ENCODE data around the gene LPAR3. TPM values are rescaled to one million over a fixed set of nuclear protein-coding genes. Genes with fewer than 3 reads are reported as not detected.

The LPAR3 gene
- total RNA-seq, 1 experiment from 2014 or later = 0.13 TPM

- DNase-seq (ENCODE audit: low spot score) = no peak
- Histone ChIP-seq H3K4me3 (ENCODE audit: low read depth, low read length, poor library complexity, severe bottlenecking) (no peak overlapping the region), H3K27me3 (replicated peaks; ENCODE audit: insufficient read depth, low read depth, low read length, poor library complexity) (peaks cover 22% of the 10 kb centered on the region), H3K27ac (ENCODE audit: low read depth, low read length, poor library complexity, severe bottlenecking) (no peak overlapping the region), H3K4me1 (ENCODE audit: insufficient read depth, low read length, poor library complexity, severe bottlenecking) (no peaks in the 10 kb centered on the region), H3K36me3 (ENCODE audit: insufficient read depth, low read length, poor library complexity, severe bottlenecking) (no peaks in the 10 kb centered on the region), H3K9me3 (ENCODE audit: low read depth, low read length, poor library complexity, severe bottlenecking) (no peaks in the 10 kb centered on the region)
- TF ChIP-seq, protein P1, sequence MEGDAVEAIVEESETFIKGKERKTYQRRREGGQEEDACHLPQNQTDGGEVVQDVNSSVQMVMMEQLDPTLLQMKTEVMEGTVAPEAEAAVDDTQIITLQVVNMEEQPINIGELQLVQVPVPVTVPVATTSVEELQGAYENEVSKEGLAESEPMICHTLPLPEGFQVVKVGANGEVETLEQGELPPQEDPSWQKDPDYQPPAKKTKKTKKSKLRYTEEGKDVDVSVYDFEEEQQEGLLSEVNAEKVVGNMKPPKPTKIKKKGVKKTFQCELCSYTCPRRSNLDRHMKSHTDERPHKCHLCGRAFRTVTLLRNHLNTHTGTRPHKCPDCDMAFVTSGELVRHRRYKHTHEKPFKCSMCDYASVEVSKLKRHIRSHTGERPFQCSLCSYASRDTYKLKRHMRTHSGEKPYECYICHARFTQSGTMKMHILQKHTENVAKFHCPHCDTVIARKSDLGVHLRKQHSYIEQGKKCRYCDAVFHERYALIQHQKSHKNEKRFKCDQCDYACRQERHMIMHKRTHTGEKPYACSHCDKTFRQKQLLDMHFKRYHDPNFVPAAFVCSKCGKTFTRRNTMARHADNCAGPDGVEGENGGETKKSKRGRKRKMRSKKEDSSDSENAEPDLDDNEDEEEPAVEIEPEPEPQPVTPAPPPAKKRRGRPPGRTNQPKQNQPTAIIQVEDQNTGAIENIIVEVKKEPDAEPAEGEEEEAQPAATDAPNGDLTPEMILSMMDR (conservative IDR thresholded peaks at IDR 0.05; ENCODE audit: low read depth, low read length) = no peak
- no peak for TF ChIP-seq EZH2 (IDR thresholded peaks at IDR 0.05; ENCODE audit: borderline replicate concordance, low read depth, low read length, poor library complexity, severe bottlenecking)
- ChIA-PET POLR2A (ENCODE audit: low non-redundant PET) (no interaction called here), CTCF (no interaction called here)
- no TSS peak for BruUV-seq (replicated peaks)
- intact Hi-C loops (cut with micrococcal nuclease; ENCODE audit: unreplicated experiment) = no loop called here
Measured at GRCh38 chr1:84792421-84792820, 100.6 kb downstream of the LPAR3 start.

GRCh38 chr1:84789014-84789413 lies 104.0 kb downstream of the LPAR3 start:
- Histone ChIP-seq H3K27ac (ENCODE audit: low read depth, low read length, poor library complexity, severe bottlenecking) (no peak overlapping the region), H3K9me3 (ENCODE audit: low read depth, low read length, poor library complexity, severe bottlenecking) (no peaks in the 10 kb centered on the region), H3K27me3 (replicated peaks; ENCODE audit: insufficient read depth, low read depth, low read length, poor library complexity) (peaks cover 26% of the 10 kb centered on the region), H3K36me3 (ENCODE audit: insufficient read depth, low read length, poor library complexity, severe bottlenecking) (no peaks in the 10 kb centered on the region), H3K4me3 (ENCODE audit: low read depth, low read length, poor library complexity, severe bottlenecking) (no peak overlapping the region), H3K4me1 (ENCODE audit: insufficient read depth, low read length, poor library complexity, severe bottlenecking) (no peaks in the 10 kb centered on the region)
- ChIA-PET POLR2A (ENCODE audit: low non-redundant PET) (no interaction called here), CTCF (no interaction called here)
- TF ChIP-seq EZH2 (IDR thresholded peaks at IDR 0.05; ENCODE audit: borderline replicate concordance, low read depth, low read length, poor library complexity, severe bottlenecking) = no peak
- TF ChIP-seq, protein P1 (conservative IDR thresholded peaks at IDR 0.05; ENCODE audit: low read depth, low read length) = no peak
- intact Hi-C loops (cut with micrococcal nuclease; ENCODE audit: unreplicated experiment) = no loop called here
- no peak for DNase-seq (ENCODE audit: low spot score)
- BruUV-seq (replicated peaks) = no TSS peak

DNA sequence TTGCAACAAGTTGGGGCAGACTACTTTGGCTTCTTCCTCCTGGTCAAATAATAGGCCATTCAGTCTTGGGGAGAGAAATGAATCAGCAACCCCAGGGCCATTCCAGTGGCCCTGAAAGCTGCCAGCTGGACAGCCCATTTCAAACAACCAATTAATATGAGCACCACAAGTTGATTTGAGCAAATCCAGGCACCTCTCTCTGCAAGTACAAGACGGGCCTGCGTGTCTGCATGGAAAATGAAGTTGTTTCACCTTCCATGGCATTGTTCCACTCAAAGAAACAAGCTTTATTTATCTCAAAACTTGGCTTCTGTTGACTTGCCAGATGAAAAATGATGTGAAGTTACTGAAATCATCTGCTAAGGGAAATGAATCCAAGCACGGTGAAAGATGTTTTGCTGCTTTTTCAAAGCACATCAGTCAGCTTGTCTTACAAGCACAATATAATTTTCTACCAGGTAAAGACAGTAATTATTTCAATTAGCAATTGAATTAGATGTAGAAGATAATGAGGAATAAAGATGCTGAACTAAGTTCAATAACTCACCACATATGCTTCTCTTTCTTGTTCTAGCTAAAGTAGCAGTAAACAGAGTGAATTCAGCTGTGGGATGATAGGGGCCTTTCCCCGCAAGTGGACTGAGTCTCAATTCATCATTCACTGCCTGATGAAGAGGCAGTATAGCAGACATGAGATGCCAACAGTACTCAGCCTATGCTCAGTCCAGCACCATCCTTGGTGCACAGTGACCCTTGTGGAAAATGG lies 107.6 kb downstream of the LPAR3 start:
- POLR2A ChIA-PET (ENCODE audit: low non-redundant PET) = no interaction called here
- H3K27ac ChIP-seq (ENCODE audit: low read depth, low read length, poor library complexity, severe bottlenecking) = no peak overlapping the region
- DNase-seq (ENCODE audit: low spot score) = no peak
- H3K4me3 ChIP-seq (ENCODE audit: low read depth, low read length, poor library complexity, severe bottlenecking) = no peak overlapping the region
- CTCF ChIA-PET = no interaction called here
- H3K4me1 ChIP-seq (ENCODE audit: insufficient read depth, low read length, poor library complexity, severe bottlenecking) = peaks cover 7% of the 10 kb centered on the region
- peaks cover 30% of the 10 kb centered on the region for H3K27me3 ChIP-seq (replicated peaks; ENCODE audit: insufficient read depth, low read depth, low read length, poor library complexity)
- BruUV-seq (replicated peaks) = no TSS peak
- no peaks in the 10 kb centered on the region for H3K9me3 ChIP-seq (ENCODE audit: low read depth, low read length, poor library complexity, severe bottlenecking)
- no peaks in the 10 kb centered on the region for H3K36me3 ChIP-seq (ENCODE audit: insufficient read depth, low read length, poor library complexity, severe bottlenecking)
- intact Hi-C loops (cut with micrococcal nuclease; ENCODE audit: unreplicated experiment) = no loop called here
- TF ChIP-seq, protein P1 (conservative IDR thresholded peaks at IDR 0.05; ENCODE audit: low read depth, low read length) = no peak
- TF ChIP-seq EZH2 (IDR thresholded peaks at IDR 0.05; ENCODE audit: borderline replicate concordance, low read depth, low read length, poor library complexity, severe bottlenecking) = no peak

Measured in A673 (cell line).